Measurements from ENCODE around the gene CIAO1. TPM values are rescaled to one million over a fixed set of nuclear protein-coding genes. Genes with fewer than 3 reads are reported as not detected.

CIAO1 gene
- total RNA-seq, 1 donor from 2014 or later: 58.6 TPM

GRCh38 chr2:96233880-96234316 lies 32.1 kb upstream of the CIAO1 start:
- H3K27ac Mint-ChIP-seq (ENCODE audit: unreplicated experiment): no peak overlapping the region
- no peak for TF ChIP-seq CTCF (IDR thresholded peaks at IDR 0.05; ENCODE audit: insufficient read depth, low read depth, low read length)
- no peak for TF ChIP-seq EZH2 (IDR thresholded peaks at IDR 0.05; ENCODE audit: insufficient read depth, low read length)
- H3K36me3 ChIP-seq (ENCODE audit: insufficient read depth, low read length): no peaks in the 10 kb centered on the region
- no peak overlapping the region for H3K4me2 ChIP-seq (ENCODE audit: low read length)
- no peaks in the 10 kb centered on the region for H3K79me2 ChIP-seq (ENCODE audit: insufficient read depth, low read length)
- DNase-seq (ENCODE audit: low read depth) (no peak), FAIRE-seq (no peak)
- peaks cover 3% of the 10 kb centered on the region for H3K4me1 Mint-ChIP-seq (ENCODE audit: low read depth, unreplicated experiment)
- no peak overlapping the region for H2AFZ ChIP-seq (ENCODE audit: low read depth, low read length)
- no peaks in the 10 kb centered on the region for H4K20me1 ChIP-seq (ENCODE audit: insufficient read depth, low read length)
- H3K4me1 ChIP-seq (ENCODE audit: insufficient read depth, low read length): no peaks in the 10 kb centered on the region
- H3K27me3 ChIP-seq (ENCODE audit: insufficient read depth, low read length): no peaks in the 10 kb centered on the region
- H3K4me3 ChIP-seq (ENCODE audit: insufficient read depth, low read depth, low read length): no peak overlapping the region
- H3K4me3 Mint-ChIP-seq (ENCODE audit: unreplicated experiment): no peak overlapping the region
- no peak overlapping the region for H3K9ac ChIP-seq (ENCODE audit: low read length)
- H3K36me3 Mint-ChIP-seq (ENCODE audit: low read depth, unreplicated experiment): peaks cover 7% of the 10 kb centered on the region
- H3K27ac ChIP-seq (ENCODE audit: low read depth, low read length): no peak overlapping the region
- H3K27me3 Mint-ChIP-seq (ENCODE audit: low read depth, unreplicated experiment): no peaks in the 10 kb centered on the region
- no peaks in the 10 kb centered on the region for H3K9me3 ChIP-seq (ENCODE audit: insufficient read depth, low read depth, low read length)
- H3K9me3 Mint-ChIP-seq (ENCODE audit: unreplicated experiment): no peaks in the 10 kb centered on the region

GRCh38 chr2:96236882-96237281 lies 29.1 kb upstream of the CIAO1 start:
- Histone ChIP-seq H4K20me1 (ENCODE audit: insufficient read depth, low read length) (no peaks in the 10 kb centered on the region), H3K36me3 (ENCODE audit: insufficient read depth, low read length) (no peaks in the 10 kb centered on the region), H3K4me1 (ENCODE audit: insufficient read depth, low read length) (peaks cover 1% of the 10 kb centered on the region), H3K9ac (ENCODE audit: low read length) (no peak overlapping the region), H3K27me3 (ENCODE audit: insufficient read depth, low read length) (no peaks in the 10 kb centered on the region), H3K79me2 (ENCODE audit: insufficient read depth, low read length) (no peaks in the 10 kb centered on the region), H2AFZ (ENCODE audit: low read depth, low read length) (no peak overlapping the region), H3K9me3 (ENCODE audit: insufficient read depth, low read depth, low read length) (no peaks in the 10 kb centered on the region), H3K4me3 (ENCODE audit: insufficient read depth, low read depth, low read length) (no peak overlapping the region), H3K27ac (ENCODE audit: low read depth, low read length) (no peak overlapping the region), H3K4me2 (ENCODE audit: low read length) (no peak overlapping the region)
- FAIRE-seq: no peak
- Mint-ChIP-seq H3K27me3 (ENCODE audit: low read depth, unreplicated experiment) (no peaks in the 10 kb centered on the region), H3K36me3 (ENCODE audit: low read depth, unreplicated experiment) (peaks cover 13% of the 10 kb centered on the region), H3K27ac (ENCODE audit: unreplicated experiment) (no peak overlapping the region), H3K4me1 (ENCODE audit: low read depth, unreplicated experiment) (peaks cover 1% of the 10 kb centered on the region), H3K9me3 (ENCODE audit: unreplicated experiment) (no peaks in the 10 kb centered on the region), H3K4me3 (ENCODE audit: unreplicated experiment) (no peak overlapping the region)
- DNase-seq (ENCODE audit: low read depth): no peak
- TF ChIP-seq CTCF (IDR thresholded peaks at IDR 0.05; ENCODE audit: insufficient read depth, low read depth, low read length): no peak
- TF ChIP-seq EZH2 (IDR thresholded peaks at IDR 0.05; ENCODE audit: insufficient read depth, low read length): no peak

DNA sequence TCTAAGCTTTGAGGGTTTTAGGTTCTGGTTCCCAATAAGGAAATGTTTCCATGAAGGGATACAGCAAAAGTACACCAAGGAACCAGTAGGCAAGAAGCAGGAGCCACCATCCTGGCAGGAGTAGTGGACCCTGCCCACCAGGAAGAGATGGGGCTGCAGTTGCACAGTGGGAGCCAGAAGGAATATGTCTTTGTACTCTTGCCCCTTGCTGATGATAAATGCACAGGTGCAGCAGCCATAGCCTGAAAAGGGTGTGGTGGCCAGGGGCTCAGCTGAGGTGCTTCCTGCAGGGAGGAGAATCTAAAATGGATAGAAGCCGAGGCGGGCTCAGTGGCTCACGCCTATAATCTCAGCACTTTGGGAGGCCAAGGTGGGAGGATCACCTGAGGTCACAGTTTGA lies 27.8 kb upstream of the CIAO1 start:
- FAIRE-seq (no peak), DNase-seq (ENCODE audit: low read depth) (no peak)
- no peak overlapping the region for H2AFZ ChIP-seq (ENCODE audit: low read depth, low read length)
- Mint-ChIP-seq H3K27ac (ENCODE audit: unreplicated experiment) (no peak overlapping the region), H3K27me3 (ENCODE audit: low read depth, unreplicated experiment) (no peaks in the 10 kb centered on the region), H3K4me1 (ENCODE audit: low read depth, unreplicated experiment) (peaks cover 9% of the 10 kb centered on the region), H3K9me3 (ENCODE audit: unreplicated experiment) (no peaks in the 10 kb centered on the region), H3K36me3 (ENCODE audit: low read depth, unreplicated experiment) (peaks cover 13% of the 10 kb centered on the region), H3K4me3 (ENCODE audit: unreplicated experiment) (no peak overlapping the region)
- H3K27me3 ChIP-seq (ENCODE audit: insufficient read depth, low read length): no peaks in the 10 kb centered on the region
- no peaks in the 10 kb centered on the region for H3K36me3 ChIP-seq (ENCODE audit: insufficient read depth, low read length)
- no peaks in the 10 kb centered on the region for H4K20me1 ChIP-seq (ENCODE audit: insufficient read depth, low read length)
- TF ChIP-seq EZH2 (IDR thresholded peaks at IDR 0.05; ENCODE audit: insufficient read depth, low read length) (no peak), CTCF (IDR thresholded peaks at IDR 0.05; ENCODE audit: insufficient read depth, low read depth, low read length) (no peak)
- no peak overlapping the region for H3K9ac ChIP-seq (ENCODE audit: low read length)
- H3K4me2 ChIP-seq (ENCODE audit: low read length): no peak overlapping the region
- peaks cover 8% of the 10 kb centered on the region for H3K4me1 ChIP-seq (ENCODE audit: insufficient read depth, low read length)
- H3K9me3 ChIP-seq (ENCODE audit: insufficient read depth, low read depth, low read length): no peaks in the 10 kb centered on the region
- no peak overlapping the region for H3K27ac ChIP-seq (ENCODE audit: low read depth, low read length)
- no peaks in the 10 kb centered on the region for H3K79me2 ChIP-seq (ENCODE audit: insufficient read depth, low read length)
- H3K4me3 ChIP-seq (ENCODE audit: insufficient read depth, low read depth, low read length): no peak overlapping the region

Measured in astrocyte (in vitro differentiated cells and primary cell).